SKM-1 treated with dmso at 0.1 percent for 144 hours (cell line): ENCODE measurements around the gene BARX1.
A peak's percentile ranks its signal among the peaks of the same experiment; 100 is the strongest.
"Not testable (repeated sequence)": the region's sequence is repeated elsewhere in the genome, so short reads cannot be mapped to it uniquely, and the experiment has no call there.

ENCODE experiments used
- DNase-seq: peaks from one replicate; lab custom pipeline; 2025; ENCODE audit not compliant: unreplicated experiment; lab: John Stamatoyannopoulos, UW

Gene BARX1, protein sequence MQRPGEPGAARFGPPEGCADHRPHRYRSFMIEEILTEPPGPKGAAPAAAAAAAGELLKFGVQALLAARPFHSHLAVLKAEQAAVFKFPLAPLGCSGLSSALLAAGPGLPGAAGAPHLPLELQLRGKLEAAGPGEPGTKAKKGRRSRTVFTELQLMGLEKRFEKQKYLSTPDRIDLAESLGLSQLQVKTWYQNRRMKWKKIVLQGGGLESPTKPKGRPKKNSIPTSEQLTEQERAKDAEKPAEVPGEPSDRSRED

DNA sequence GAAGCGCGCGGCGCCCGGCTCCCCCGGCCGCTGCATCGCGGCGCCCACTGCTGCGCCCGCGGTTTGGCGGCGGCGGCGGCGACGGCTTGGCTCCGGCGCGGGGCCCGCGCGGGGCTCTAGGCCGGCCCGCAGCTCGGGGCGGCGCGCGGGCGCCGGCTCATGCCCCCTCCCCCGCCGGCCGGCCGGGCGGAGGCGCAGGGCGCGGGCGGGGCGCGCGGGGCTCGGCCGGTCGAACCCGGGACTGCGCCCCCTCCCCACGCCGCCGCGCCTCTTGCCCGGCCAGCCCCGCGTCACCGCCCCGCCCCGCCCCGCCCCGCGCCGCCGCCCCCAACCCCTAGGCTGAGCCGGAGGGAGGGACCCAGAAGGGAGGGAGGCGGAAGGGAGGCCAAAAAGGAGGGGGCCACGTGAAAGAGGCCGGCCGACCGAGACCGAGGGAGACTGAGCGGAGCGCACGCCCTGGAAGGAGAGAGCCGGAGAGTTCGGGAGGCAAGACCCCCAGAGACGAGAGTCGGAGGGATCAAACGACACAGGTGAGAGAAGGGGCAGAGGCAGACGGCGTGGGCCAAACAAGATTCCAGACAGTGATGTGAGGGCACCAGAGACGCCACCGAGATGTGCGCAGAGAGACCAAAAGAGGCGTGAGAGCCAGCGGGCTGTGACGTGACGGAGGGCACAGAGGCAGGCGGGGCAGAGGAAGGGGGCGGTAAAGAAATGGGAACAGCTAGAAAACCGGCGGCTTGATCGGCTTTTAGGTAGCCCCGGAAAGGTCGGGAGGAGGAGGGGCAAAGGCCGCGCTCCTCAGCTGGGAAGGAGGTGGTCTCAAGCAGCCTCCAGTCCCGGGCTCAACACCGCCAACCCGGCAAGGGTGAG, at the start of gene BARX1:
TSS of gene BARX1 (minus strand) at position 245 of the 870 bp plus-strand sequence. CDS start at position 36, 209 bp downstream.
- DNase-seq, result peak; percentile 17

DNA sequence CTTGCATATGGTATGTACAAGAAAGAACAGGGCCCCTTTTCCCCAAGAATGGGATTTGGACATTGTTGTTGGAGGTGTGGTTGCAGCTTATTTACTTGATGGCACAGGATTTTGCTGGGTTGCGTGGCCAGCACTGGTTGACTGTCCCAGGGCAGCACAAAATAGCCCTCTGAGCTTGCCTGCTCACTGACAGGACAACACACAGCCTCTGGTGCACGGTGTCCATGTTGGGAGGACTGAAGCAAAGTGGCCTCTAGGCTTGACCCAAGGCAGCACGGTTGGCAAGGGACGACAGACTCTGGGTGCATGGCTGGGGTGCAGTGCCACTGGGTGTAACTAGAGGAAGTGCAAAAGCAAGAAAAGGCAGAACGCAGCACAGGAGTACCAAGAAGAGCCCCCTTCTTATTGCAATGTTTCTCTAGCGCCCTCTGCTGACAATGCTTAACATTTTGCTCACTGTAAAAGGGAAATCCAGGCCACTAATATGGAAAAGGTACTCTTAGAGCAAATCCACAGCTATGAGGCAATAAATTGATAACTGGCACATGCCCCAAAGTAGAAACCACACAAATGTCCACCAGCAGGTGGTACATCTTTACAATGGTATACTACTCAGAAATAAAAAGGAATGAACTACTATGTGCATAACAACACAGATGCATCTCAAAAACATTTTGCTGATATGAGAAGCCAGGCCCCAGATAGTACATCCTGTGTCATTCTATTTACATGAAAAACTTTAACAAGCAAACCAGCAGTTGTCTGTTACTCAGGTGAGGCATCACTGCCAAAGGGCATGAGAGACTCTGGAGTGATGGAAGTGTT, 47.4 kb upstream of the BARX1 start:
- DNase-seq, result peak; percentile 23

DNA sequence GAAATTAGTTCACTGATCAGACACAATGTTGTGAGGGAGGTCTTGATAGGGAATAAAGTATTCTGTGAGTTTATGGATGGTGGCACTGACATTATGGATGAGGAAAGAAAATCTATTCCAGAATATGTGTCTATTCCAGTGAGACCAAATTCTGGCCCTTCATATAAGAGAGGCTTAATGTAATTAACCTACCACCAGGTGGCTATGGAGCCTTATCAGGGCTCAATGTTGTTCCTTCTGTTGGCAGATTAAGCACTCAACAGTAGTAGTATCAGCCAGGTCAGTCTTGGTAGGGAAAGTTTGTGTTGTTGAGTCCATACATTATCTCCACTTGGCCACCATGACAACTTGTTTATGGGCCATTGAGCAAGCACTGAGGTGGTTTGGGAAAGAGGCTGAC, 41.7 kb upstream of the BARX1 start:
- DNase-seq, result no peak

DNA sequence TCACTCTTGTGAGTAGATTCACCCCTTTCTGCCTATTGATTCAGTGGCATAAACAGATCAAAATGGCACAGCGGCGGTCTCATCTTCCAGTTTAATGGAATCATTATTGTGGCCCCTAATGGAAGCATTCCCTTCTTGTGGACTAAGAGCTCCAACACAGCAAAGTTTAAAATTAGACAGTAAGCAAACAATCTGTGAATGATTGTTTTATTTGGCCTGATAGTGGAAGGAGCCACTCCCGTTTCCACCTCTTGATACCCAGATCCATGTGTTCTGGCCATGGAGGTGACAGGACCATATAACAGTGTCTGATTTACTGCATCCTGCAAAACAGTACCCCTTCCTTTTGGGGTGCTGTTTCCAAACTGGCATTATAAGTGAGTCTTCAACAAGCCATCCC, 41.2 kb upstream of the BARX1 start:
- no peak for DNase-seq

DNA sequence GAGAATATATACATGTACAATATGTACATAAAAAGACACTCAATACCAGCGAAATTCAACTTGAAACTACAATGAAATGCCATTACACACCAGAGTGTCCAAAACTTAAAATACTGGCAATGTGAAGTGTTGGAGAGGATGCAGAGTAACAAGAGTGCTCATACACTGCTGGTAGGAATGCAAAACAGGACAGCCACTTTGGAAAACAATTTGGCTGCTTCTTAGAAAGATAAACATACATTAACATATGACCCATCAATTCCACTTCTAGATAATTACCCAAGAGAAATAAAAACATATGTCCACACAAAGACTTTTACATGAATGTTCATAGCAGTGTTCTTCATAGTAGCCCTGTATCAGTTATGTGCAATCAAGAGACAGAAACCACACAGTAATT, 39.4 kb upstream of the BARX1 start:
- no peak for DNase-seq

DNA sequence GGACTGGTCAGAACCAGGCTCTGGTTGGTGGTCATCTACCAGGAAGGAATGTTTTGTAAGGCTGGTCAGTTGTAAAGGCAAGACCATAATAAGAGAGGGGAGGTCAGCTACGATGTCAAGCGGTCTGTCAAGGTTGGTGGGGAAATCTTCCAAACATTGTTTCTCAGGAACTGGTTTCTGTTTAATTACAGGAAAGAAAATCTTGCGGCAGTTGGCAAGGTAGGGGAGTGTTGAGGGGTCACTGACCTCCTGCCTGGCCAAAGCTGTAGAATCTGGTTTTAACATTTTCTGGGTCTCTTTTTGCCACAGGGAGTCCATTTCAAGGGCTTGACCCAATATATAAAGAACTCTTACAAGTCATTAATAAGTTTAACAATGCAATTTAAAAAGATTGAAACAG, 39.0 kb upstream of the BARX1 start:
- DNase-seq, result no peak

DNA sequence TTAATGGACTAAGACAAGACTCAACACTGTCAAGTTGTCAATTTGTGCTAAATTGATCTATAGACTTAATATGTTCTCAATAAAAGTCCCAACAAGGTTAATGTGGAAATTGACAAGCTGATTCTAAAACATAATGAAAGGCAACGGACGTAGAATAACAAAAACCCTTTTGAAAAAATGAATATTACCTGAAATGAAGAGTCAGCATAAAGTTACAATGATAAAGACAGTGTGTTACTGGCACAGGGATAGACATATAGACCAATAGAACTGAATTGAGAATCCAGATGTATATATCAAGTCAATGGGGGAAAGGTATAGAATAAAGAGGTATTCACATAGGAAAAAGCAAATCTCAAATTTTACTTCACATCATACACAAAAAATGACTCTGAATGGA, 37.7 kb upstream of the BARX1 start:
- no peak for DNase-seq

DNA sequence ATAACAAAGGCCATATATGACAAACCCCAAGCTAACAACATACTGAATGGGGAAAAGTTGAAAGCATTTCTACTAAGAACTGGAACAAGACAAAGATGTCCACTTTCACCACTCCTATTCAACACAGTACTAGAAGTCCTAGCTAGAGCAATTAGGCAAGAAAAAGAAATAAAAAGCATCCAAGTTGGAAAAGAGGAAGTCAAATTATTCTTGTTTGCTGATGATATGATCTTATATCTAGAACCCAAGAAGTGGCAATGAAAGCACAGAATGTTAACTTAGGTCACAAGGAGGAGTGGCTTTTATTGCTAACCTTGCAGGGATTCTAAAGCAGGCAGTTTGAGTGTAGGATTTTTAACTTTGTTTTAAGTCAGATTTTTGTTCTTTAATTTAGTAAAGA, 35.3 kb upstream of the BARX1 start:
- DNase-seq, result no peak

DNA sequence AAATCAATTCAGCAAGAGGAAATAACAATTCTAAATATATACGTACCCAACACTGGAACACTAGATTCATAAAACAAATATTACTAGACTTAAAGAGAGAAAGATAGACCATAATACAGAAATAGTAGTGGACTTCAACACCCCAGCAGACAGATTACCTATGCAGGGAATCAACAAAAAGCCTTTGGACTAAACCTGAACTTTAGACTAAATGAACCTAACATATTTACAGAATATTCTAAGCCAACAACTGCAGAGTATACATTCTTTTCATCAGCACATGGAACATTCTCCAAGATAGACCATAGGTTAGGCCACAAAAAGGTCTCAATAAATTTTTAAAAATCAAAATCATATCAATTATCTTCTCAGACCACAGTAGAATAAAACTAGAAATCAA, 32.9 kb upstream of the BARX1 start:
- DNase-seq, result no peak

DNA sequence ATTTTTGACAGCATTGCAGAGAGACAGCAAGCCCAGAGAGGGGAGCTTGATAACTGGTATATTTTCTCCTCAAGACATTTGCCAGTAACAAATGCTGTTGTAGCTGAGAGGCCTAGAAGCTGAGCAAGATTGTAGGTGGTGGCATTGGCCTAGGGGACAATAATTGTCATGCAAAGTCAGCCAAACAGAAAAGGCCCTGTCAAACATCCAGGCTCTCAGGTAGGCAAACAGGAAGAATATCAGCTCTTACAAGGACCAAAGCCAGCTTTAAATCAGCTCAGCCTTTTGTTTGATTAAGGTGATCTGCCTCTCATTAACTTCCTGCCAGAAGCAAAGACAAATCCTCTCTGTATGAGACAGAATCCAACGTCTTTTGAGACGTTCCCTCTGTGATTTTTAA, 29.7 kb upstream of the BARX1 start:
- no peak for DNase-seq

DNA sequence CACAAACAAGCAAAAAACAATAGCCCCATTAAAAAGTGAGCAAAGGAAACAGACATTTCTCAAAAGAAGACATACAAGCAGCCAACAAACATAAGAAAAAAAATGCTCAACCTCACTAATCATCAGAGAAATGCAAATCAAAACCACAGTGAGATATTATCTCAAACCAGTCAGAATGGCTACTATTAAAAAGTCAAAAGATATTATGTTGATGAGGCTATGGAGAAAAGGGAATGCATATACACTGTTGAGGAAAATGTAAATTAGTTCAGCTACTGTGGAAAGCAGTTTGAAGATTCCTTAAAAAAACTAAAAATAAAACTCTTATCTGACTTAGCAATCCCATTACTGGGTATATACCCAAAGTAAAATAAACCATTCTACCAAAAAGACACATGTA, 28.7 kb upstream of the BARX1 start:
- DNase-seq, result no peak

DNA sequence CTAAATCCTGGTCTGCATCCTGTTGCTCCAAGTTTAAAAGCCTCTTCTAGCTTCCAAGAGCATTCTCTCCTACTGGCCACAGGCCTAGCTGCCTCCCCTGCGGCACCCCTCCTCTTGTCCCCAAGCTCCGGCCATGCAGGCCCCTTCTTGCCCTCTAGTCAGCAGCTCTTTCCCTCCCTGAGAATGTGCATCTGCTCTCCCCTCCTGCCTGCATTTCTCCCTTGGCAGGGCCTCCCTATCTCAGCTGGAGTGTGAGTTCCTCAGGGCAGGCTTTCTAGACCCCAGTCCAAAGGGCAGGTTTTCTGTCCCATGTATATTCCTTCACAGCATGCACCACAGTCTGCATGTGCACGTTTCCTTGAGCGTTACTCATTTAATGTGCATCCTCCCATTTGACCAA, 24.6 kb upstream of the BARX1 start:
- no peak for DNase-seq

DNA sequence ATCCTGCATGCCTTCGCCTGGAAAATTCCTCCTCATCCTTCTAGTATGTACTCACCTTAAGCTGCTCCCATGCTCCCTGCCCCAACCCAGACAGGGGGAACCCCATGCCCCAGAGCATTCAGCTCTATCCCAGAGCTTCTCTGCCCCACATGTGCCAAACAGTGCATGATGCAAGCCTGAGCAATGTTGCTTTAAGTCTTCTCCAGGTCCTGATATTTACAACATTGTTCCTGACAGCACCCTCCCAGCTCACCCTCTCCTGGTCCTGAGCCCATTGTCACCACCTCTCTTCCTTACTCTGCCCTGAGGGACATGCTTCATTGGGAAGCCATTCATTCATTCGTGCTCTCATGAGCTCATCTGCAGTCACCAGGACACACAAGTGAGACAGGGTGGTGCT, 23.4 kb upstream of the BARX1 start:
- DNase-seq, result no peak

DNA sequence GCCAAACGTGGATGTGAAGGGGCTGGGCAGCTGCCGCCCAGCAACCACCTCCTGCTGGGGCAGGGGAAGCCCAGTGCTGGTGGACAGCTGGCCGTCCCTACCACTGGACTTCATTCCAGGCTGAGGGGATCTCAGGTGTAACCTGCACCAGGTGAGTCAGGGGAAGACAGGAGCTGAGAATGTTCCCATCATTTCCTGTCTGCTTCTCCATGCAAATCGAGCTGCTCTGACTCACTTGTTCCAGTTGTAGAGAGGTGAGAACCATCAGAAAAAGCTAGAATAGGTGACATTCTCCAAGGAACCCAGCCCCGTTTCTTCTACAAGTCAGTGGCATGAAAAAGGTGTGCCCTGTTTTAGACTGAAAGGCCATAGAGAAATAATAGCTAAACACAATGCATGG, 21.8 kb upstream of the BARX1 start:
- no peak for DNase-seq

DNA sequence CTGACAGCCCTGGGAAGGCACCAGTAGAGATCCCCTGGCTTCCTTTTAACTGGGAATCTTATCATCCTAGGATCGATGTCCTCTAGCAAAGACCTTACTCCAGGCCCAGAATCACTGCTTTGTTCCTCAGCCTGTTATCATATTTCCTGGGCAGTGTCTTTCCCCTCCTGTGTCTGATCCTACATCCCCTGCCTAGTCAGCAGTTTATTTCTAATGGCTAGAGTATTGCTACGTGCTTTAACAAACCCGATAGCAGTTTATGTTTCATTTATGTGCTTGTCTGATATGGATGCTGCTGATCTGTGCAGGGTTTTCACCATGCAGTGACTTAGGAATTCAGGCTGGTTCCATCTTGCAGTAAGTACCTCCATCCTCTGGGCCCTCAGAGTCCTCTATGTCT, 20.9 kb upstream of the BARX1 start:
- DNase-seq, result no peak

DNA sequence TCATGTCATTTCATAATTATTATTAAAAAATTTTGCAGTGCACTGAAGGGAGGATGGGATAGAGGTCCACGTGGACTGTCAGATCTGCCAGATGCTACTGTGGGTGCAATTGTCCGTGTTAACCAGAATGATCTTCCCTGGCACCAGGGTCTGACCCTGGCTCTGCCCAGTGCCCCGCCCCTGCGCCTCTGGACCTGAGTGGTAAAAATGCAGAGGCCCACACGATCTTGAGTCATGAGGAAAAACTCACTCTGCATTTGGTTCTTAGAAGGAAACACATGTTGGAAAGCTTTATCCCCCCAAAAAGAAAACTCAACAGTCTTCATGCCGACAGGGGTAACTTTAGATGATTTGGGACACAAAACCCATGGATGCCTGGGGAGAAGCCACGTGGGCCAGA, 20.1 kb upstream of the BARX1 start:
- DNase-seq, result no peak

DNA sequence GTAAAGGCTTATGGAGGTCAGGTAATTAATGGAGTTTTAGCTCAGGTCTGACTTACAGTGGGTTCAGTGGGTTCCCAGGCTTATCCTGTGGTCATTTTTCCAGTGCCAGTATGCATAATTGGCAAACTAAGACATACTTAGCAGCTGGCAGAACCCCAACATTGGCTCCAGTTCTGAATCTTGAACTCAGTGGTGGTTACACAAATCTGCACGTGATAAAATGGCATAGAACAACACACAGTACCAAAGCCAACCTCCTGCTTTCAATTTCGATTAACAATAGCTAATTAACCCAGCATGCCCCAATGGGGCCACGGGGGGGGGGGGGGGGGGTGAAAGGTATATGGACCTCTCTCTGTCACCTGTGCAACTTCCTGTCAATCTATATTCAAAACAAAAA, 19.0 kb upstream of the BARX1 start:
- DNase-seq, result no peak

DNA sequence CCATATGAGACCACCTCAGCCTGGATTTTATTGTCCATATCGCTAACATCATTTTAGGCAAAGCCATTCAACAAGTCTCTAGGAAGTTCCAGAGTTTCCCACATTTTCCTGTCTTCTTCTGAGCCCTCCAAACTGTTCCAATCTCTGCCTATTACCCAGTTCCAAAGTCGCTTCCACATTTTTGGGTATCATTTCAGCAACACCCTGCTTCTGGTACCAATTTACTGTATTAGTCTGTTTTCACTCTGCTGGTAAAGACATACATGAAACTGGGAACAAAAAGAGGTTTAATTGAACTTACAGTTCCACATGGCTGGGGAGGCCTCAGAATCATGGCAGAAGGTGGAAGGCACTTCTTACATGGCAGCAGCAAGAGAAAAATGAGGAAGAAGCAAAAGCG, 17.5 kb upstream of the BARX1 start:
- not testable (repeated sequence) for DNase-seq

DNA sequence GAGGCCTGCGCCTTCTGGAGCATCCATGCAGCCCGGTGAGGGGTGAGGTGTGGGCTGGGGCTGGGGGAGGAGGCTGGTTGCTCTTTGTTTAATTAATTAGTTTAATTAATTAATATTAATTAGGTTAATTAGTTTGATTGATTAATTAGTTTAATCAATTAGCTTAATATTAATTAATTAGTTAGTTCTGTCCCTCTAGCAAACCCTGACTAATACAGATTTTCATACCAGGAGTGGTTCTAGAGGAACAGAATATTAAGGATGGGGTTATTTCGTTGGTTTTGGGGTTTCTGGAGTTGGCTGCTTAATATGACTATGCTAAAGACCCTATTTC, 14.1 kb upstream of the BARX1 start:
- DNase-seq, result no peak

DNA sequence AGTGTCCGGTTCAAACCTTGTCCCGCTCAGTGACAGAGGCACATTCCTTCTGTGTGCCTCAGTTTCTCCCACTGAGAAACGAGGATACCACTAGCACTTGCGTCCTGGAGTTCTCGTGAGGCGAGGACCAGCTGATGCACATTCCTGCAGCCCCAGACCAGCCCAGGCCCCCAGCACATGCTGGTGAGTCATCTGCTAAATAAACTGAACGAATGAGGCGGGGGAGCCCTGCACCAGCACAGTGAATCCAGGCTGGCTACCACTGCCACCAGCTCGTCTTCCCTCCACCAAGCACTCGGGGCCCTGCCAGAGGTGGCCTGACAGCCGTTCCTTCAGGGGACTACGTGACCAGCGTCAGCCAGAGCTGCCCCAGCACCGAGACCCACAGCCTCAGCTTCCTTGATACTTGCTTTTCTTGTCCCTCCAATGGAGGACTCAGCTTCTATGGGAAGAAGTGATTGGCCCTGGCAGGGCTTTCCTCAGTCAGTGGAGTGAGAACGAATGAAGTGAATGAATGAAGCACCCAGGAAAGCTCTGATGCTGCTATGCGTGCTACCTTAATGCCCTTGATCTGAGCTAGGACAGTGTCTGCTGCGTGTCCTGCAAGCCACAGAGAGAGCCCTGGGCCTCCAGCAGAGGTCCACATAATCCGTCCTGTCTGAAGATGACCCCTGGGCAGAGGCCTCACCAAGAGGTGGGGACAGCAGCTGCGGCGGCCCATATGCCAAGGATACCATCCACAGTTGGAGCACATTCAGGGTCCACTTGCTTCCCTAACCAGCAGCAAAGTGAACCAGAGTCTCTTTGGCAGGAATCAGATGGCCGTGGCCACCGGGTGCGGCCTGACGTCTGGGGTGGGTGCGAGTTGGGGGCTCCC, 13.5 kb upstream of the BARX1 start:
- DNase-seq, result no peak
